ENCODE data around the gene STRIT1. TPM values are rescaled to one million over a fixed set of nuclear protein-coding genes. Genes with fewer than 3 reads are reported as not detected.

The STRIT1 gene
- total RNA-seq, 1 experiment from 2014 or later = not detected

GRCh38 chr3:155254445-155254844 lies 39.0 kb downstream of the STRIT1 start:
- Mint-ChIP-seq H3K4me1 (ENCODE audit: low read depth, unreplicated experiment) (peaks cover 9% of the 10 kb centered on the region), H3K36me3 (ENCODE audit: insufficient read depth, unreplicated experiment) (no peaks in the 10 kb centered on the region), H3K4me3 (ENCODE audit: low read depth, unreplicated experiment) (no peak overlapping the region), H3K27ac (ENCODE audit: unreplicated experiment) (no peak overlapping the region), H3K27me3 (ENCODE audit: unreplicated experiment) (no peaks in the 10 kb centered on the region), H3K9me3 (ENCODE audit: low read depth, unreplicated experiment) (peaks cover 8% of the 10 kb centered on the region)
- no TSS peak for BruUV-seq (replicated peaks)
- intact Hi-C loops (cut with micrococcal nuclease; ENCODE audit: unreplicated experiment) = no loop called here
- CTCF ChIA-PET = no interaction called here
- DNase-seq = no peak
- TF ChIP-seq CTCF (IDR thresholded peaks at IDR 0.05; ENCODE audit: unreplicated experiment) = no peak

- intact Hi-C loops (cut with micrococcal nuclease; ENCODE audit: unreplicated experiment) = no loop called here
- Mint-ChIP-seq H3K36me3 (ENCODE audit: insufficient read depth, unreplicated experiment) (no peaks in the 10 kb centered on the region), H3K4me3 (ENCODE audit: low read depth, unreplicated experiment) (no peak overlapping the region)
Measured at GRCh38 chr3:155252535-155252934, 40.9 kb downstream of the STRIT1 start.

GRCh38 chr3:155252021-155252420 lies 41.5 kb downstream of the STRIT1 start:
- Mint-ChIP-seq H3K27me3 (ENCODE audit: unreplicated experiment) (no peaks in the 10 kb centered on the region), H3K36me3 (ENCODE audit: insufficient read depth, unreplicated experiment) (no peaks in the 10 kb centered on the region), H3K4me3 (ENCODE audit: low read depth, unreplicated experiment) (no peak overlapping the region), H3K4me1 (ENCODE audit: low read depth, unreplicated experiment) (peaks cover 9% of the 10 kb centered on the region), H3K27ac (ENCODE audit: unreplicated experiment) (no peak overlapping the region), H3K9me3 (ENCODE audit: low read depth, unreplicated experiment) (peaks cover 10% of the 10 kb centered on the region)
- no peak for TF ChIP-seq CTCF (IDR thresholded peaks at IDR 0.05; ENCODE audit: unreplicated experiment)
- intact Hi-C loops (cut with micrococcal nuclease; ENCODE audit: unreplicated experiment) = no loop called here
- no TSS peak for BruUV-seq (replicated peaks)
- no peak for DNase-seq
- CTCF ChIA-PET = interaction anchor here (1.4 kb wide), 1 partner anchor 15 kb away, joined by 3 read pairs; no protein-coding TSS in a partner anchor

More at GRCh38 chr3:155252535-155252934, 40.9 kb downstream of the STRIT1 start:
- Mint-ChIP-seq H3K27me3 (ENCODE audit: unreplicated experiment) (no peaks in the 10 kb centered on the region), H3K9me3 (ENCODE audit: low read depth, unreplicated experiment) (peaks cover 10% of the 10 kb centered on the region), H3K4me1 (ENCODE audit: low read depth, unreplicated experiment) (peaks cover 9% of the 10 kb centered on the region), H3K27ac (ENCODE audit: unreplicated experiment) (no peak overlapping the region)
- no peak for DNase-seq
- CTCF ChIA-PET = interaction anchor here (1.4 kb wide), 1 partner anchor 15 kb away, joined by 3 read pairs; no protein-coding TSS in a partner anchor
- TF ChIP-seq CTCF (IDR thresholded peaks at IDR 0.05; ENCODE audit: unreplicated experiment) = no peak
- BruUV-seq (replicated peaks) = no TSS peak

- H3K27me3 Mint-ChIP-seq (ENCODE audit: unreplicated experiment) = no peaks in the 10 kb centered on the region
- peaks cover 9% of the 10 kb centered on the region for H3K4me1 Mint-ChIP-seq (ENCODE audit: low read depth, unreplicated experiment)
- H3K4me3 Mint-ChIP-seq (ENCODE audit: low read depth, unreplicated experiment) = no peak overlapping the region
- CTCF ChIA-PET = interaction anchor here (0.6 kb wide), 1 partner anchor 926 kb away, joined by 3 read pairs; no protein-coding TSS in a partner anchor
- DNase-seq = no peak
- no peak overlapping the region for H3K27ac Mint-ChIP-seq (ENCODE audit: unreplicated experiment)
- peaks cover 10% of the 10 kb centered on the region for H3K9me3 Mint-ChIP-seq (ENCODE audit: low read depth, unreplicated experiment)
- H3K36me3 Mint-ChIP-seq (ENCODE audit: insufficient read depth, unreplicated experiment) = no peaks in the 10 kb centered on the region
- no TSS peak for BruUV-seq (replicated peaks)
- TF ChIP-seq CTCF (IDR thresholded peaks at IDR 0.05; ENCODE audit: unreplicated experiment) = no peak
- intact Hi-C loops (cut with micrococcal nuclease; ENCODE audit: unreplicated experiment) = no loop called here
Measured at GRCh38 chr3:155248531-155249187, 44.8 kb downstream of the STRIT1 start.
